Keratinocyte (primary cell): ENCODE data around the gene TMEM132D.

ENCODE experiments used
- CTCF ChIP-seq, 3 experiments: IDR thresholded peaks in 1 of 3; conservative IDR thresholded peaks in 1 of 3; optimal IDR thresholded peaks in 1 of 3; 2 replicates in 2 of 3; 3 replicates in 1 of 3; pipeline versions ENCODE3 to v1.5.1; 2011; ENCODE audit warnings: low read length in 3 of 3, mild to moderate bottlenecking in 3 of 3, moderate library complexity in 2 of 3, control low read depth in 1 of 3, inconsistent platforms in 1 of 3; ENCODE audit not compliant: insufficient read depth in 2 of 3; ENCODE audit errors: extremely low read depth in 1 of 3
- EZH2 ChIP-seq: IDR thresholded peaks from one replicate; pipeline ENCODE4 v1.6.1; 2012; ENCODE audit warnings: inconsistent platforms, mild to moderate bottlenecking, low read length, moderate library complexity

DNA sequence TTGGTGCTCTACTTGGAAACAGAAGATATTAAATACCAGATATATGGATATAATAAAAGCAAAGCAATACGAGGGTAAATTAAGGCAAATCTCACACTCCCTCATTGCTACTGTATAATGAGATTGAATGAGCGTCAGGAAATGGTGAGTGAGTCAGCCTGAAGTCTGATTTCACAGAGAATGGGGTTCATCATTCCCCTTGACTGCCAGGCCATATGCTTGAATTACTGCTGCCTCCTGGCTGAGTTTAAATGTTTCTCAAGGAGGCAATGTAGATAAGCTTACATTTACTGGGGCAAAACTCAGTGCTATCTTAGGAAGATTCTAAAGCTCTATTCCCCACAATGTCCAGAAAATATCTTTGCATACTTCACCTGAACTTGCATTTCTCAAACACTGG lies 380.2 kb downstream of the TMEM132D start:
- no peak for TF ChIP-seq EZH2
- no peak for TF ChIP-seq CTCF (optimal IDR thresholded peaks at IDR 0.05 in 1 of 3, IDR thresholded peaks at IDR 0.05 in 1 of 3, conservative IDR thresholded peaks at IDR 0.05 in 1 of 3; ENCODE audit: extremely low read depth in 1 of 3, insufficient read depth in 2 of 3, low read length in 3 of 3)
